ENCODE results near the gene CD300E. TPM values are rescaled to one million over a fixed set of nuclear protein-coding genes. Genes with fewer than 3 reads are reported as not detected.

The CD300E gene
- total and polyA plus RNA-seq, 2 of the 4 experiments (the other 2 are of a cell fraction) = not detected

- H3K79me1 ChIP-seq (ENCODE audit: low read depth in 1 of 2, low read length in 2 of 2) = no peaks in the 10 kb centered on the region
- no peak overlapping the region for H3K18ac ChIP-seq (ENCODE audit: low read depth, low read length)
- ChIA-PET POLR2A (ENCODE audit: unreplicated experiment) (no interaction called here), CTCF (no interaction called here)
- no peak overlapping the region for H3K14ac ChIP-seq (replicated peaks; ENCODE audit: low read depth, low read length)
- H3K36me3 ChIP-seq (ENCODE audit: control insufficient read depth, insufficient read depth, low read length) = no peaks in the 10 kb centered on the region
- H2BK120ac ChIP-seq (ENCODE audit: low read depth, low read length) = no peak overlapping the region
- no peak overlapping the region for H2AK9ac ChIP-seq (replicated peaks; ENCODE audit: low read depth, low read length, poor library complexity)
- H2AFZ ChIP-seq (replicated peaks; ENCODE audit: low read length, poor library complexity) = no peak overlapping the region
- H3K27me3 ChIP-seq (ENCODE audit: control insufficient read depth, insufficient read depth, low read length) = no peaks in the 10 kb centered on the region
- TF ChIP-seq MAFK (IDR thresholded peaks at IDR 0.05; ENCODE audit: low read depth, low read length) (no peak), RFX5 (IDR thresholded peaks at IDR 0.05; ENCODE audit: low read depth, low read length) (no peak), FOS (IDR thresholded peaks at IDR 0.05; ENCODE audit: low read depth, low read length) (no peak), CTCF (conservative IDR thresholded peaks at IDR 0.05; ENCODE audit: low read depth, low read length) (no peak), ELK1 (IDR thresholded peaks at IDR 0.05; ENCODE audit: borderline replicate concordance, low read depth, low read length) (no peak), SMC3 (IDR thresholded peaks at IDR 0.05; ENCODE audit: low read depth, low read length) (no peak)
- H2BK20ac ChIP-seq (ENCODE audit: low read depth, low read length) = no peak overlapping the region
- H2BK15ac ChIP-seq (ENCODE audit: low read depth, low read length) = no peak overlapping the region
- WGBS, 2 experiments (ENCODE audit: extremely low coverage in 2 of 2, insufficient read length in 1 of 2) = no CpG with 5 or more reads among the region's 3 CpGs
- H4K20me1 ChIP-seq (ENCODE audit: insufficient read depth, low read length) = no peaks in the 10 kb centered on the region
- no peak overlapping the region for H3K4me2 ChIP-seq (ENCODE audit: low read depth, low read length)
- no peak overlapping the region for H2BK5ac ChIP-seq (ENCODE audit: low read depth, low read length, poor library complexity, severe bottlenecking)
- H3K23ac ChIP-seq (ENCODE audit: low read depth, low read length) = no peak overlapping the region
- H3K9me3 ChIP-seq (ENCODE audit: control insufficient read depth, insufficient read depth, low read length) = no peaks in the 10 kb centered on the region
- no peak overlapping the region for H4K8ac ChIP-seq (ENCODE audit: low read depth in 2 of 2, low read length in 2 of 2)
- H4K5ac ChIP-seq (ENCODE audit: low read depth, low read length) = no peak overlapping the region
- intact Hi-C loops (cut with micrococcal nuclease) = no loop called here
- no peak overlapping the region for H3K4ac ChIP-seq (ENCODE audit: low read depth, low read length)
- no TSS peak for BruUV-seq (replicated peaks)
- no peaks in the 10 kb centered on the region for H3K4me1 ChIP-seq (ENCODE audit: control insufficient read depth, insufficient read depth, low read length)
- dilution Hi-C loops (cut with HindIII; ENCODE audit: low sequenced_read_pairs, unreplicated experiment) = no loop called here
- ATAC-seq (ENCODE audit: low read depth) (no peak), DNase-seq (no peak)
- no peak overlapping the region for H4K91ac ChIP-seq (ENCODE audit: insufficient read depth, low read depth, low read length)
- no peak overlapping the region for H3K4me3 ChIP-seq (ENCODE audit: insufficient read depth, low read depth, low read length)
- no peak overlapping the region for H3K27ac ChIP-seq (ENCODE audit: insufficient read depth, low read length)
- H3K56ac ChIP-seq (ENCODE audit: extremely low read depth, insufficient read depth, low read length) = no peak overlapping the region
- in situ Hi-C loops (cut with MboI; ENCODE audit: low sequenced_read_pairs) = no loop called here
- H3K9ac ChIP-seq (ENCODE audit: low read depth, low read length) = no peak overlapping the region
- no peak overlapping the region for H2AK5ac ChIP-seq (ENCODE audit: low read depth, low read length)
- H3K9me1 ChIP-seq (ENCODE audit: insufficient read depth, low read length) = no peaks in the 10 kb centered on the region
Measured at GRCh38 chr17:74663561-74663960, 40.0 kb upstream of the CD300E start.
